ENCODE measurements around the gene SLAMF7. TPM values are rescaled to one million over a fixed set of nuclear protein-coding genes. Genes with fewer than 3 reads are reported as not detected.

SLAMF7 gene
- total and polyA plus RNA-seq, 10 of the 15 experiments (the other 5 are each of a cell fraction or from before 2014, with no cell fraction given), result 66.6 to 284 (median 108) TPM

GRCh38 chr1:160767395-160768294 is 28.6 kb downstream of the SLAMF7 start (continued):
- TF ChIP-seq BCLAF1 (IDR thresholded peaks at IDR 0.05), result no peak
- no peak for TF ChIP-seq ASH2L (IDR thresholded peaks at IDR 0.05; ENCODE audit: borderline replicate concordance, low read depth)
- peak; percentile 62 for TF ChIP-seq POLR2A (IDR thresholded peaks at IDR 0.05; ENCODE audit: low read depth, low read length)
- TF ChIP-seq MLLT1 (IDR thresholded peaks at IDR 0.05), result peak; percentile 70
- TF ChIP-seq NRF1 (conservative IDR thresholded peaks at IDR 0.05; ENCODE audit: low read depth, low read length), result no peak
- TF ChIP-seq ZNF24 (IDR thresholded peaks at IDR 0.05), result peak; percentile 92
- no peak for TF ChIP-seq SMAD5 (IDR thresholded peaks at IDR 0.05; ENCODE audit: low read depth)
- no peak for TF ChIP-seq JUNB (IDR thresholded peaks at IDR 0.05)
- no peak for TF ChIP-seq PBX3 (IDR thresholded peaks at IDR 0.05; ENCODE audit: insufficient replicate concordance, low read depth, low read length)
- 0 out of 2 replicates have a peak, but pooled peaks have one; percentile 30 for TF ChIP-seq TAF1 (IDR thresholded peaks at IDR 0.05; ENCODE audit: borderline replicate concordance, low read depth, low read length)
- TF ChIP-seq CREB1 (IDR thresholded peaks at IDR 0.05; ENCODE audit: low read depth), result peak; percentile 72
- no peak for TF ChIP-seq IRF4 (IDR thresholded peaks at IDR 0.05; ENCODE audit: low read depth, low read length)
- TF ChIP-seq BHLHE40 (IDR thresholded peaks at IDR 0.05; ENCODE audit: borderline replicate concordance in 1 of 2, low read depth in 2 of 2, low read length in 1 of 2), result peak in 1 of 2 experiments; percentile 16; a peak in 1 of 4 replicates
- TF ChIP-seq IRF5 (IDR thresholded peaks at IDR 0.05; ENCODE audit: borderline replicate concordance), result no peak
- TF ChIP-seq SIX5 (IDR thresholded peaks at IDR 0.05; ENCODE audit: low read depth, low read length, severe bottlenecking), result no peak
- TF ChIP-seq NFYA (IDR thresholded peaks at IDR 0.05; ENCODE audit: borderline replicate concordance, low read depth, low read length), result no peak
- TF ChIP-seq KLF5 (IDR thresholded peaks at IDR 0.05; ENCODE audit: partially characterized antibody), result no peak
- TF ChIP-seq LARP7 (IDR thresholded peaks at IDR 0.05), result 0 out of 2 replicates have a peak, but pooled peaks have one; percentile 56
- TF ChIP-seq DPF2 (IDR thresholded peaks at IDR 0.05), result no peak
- no peak for TF ChIP-seq NR2C2 (IDR thresholded peaks at IDR 0.05; ENCODE audit: borderline replicate concordance, control insufficient read depth, insufficient read length, low read depth)
- peak; percentile 86 for TF ChIP-seq HDGF (IDR thresholded peaks at IDR 0.05)
- no peak for TF ChIP-seq MYB (IDR thresholded peaks at IDR 0.05; ENCODE audit: borderline replicate concordance, low read depth, low read length)
- no peak for TF ChIP-seq SPI1 (IDR thresholded peaks at IDR 0.05; ENCODE audit: borderline replicate concordance, insufficient read depth, low read depth, low read length)
- TF ChIP-seq SMAD1 (IDR thresholded peaks at IDR 0.05; ENCODE audit: low read depth, partially characterized antibody), result peak; percentile 16

Data from GM12878 (cell line).